HepG2 (cell line): ENCODE results near the gene ANKRD1. TPM values are rescaled to one million over a fixed set of nuclear protein-coding genes. Genes with fewer than 3 reads are reported as not detected.
A peak's percentile ranks its signal among the peaks of the same experiment; 100 is the strongest.

Experiments used
- EHMT2 ChIP-seq: fragments of 200-600 bp; sonication (generic); IDR thresholded peaks from 2 replicates; pipeline ENCODE4 v1.7.0; 2017; ENCODE audit warnings: antibody characterized with exemption, low read depth, low read length, borderline replicate concordance
- ETV6 ChIP-seq: sonication (generic); formaldehyde crosslinking; conservative IDR thresholded peaks from 2 replicates; pipeline ENCODE4 v1.4.0; 2020; ENCODE audit warnings: missing genetic modification reagents
- JUNB ChIP-seq: sonication (generic); formaldehyde crosslinking; IDR thresholded peaks from 2 replicates; pipeline ENCODE4 v1.8.0; 2022; ENCODE audit warnings: missing genetic modification reagents, mild to moderate bottlenecking, borderline replicate concordance
- KLF9 ChIP-seq: IDR thresholded peaks from 2 replicates; pipeline ENCODE4 v1.6.1; 2016; ENCODE audit warnings: low read depth
- MAFG ChIP-seq: sonication (generic); formaldehyde crosslinking; IDR thresholded peaks from 2 replicates; pipeline ENCODE4 v1.5.1; 2020; ENCODE audit warnings: mild to moderate bottlenecking, missing genetic modification reagents
- NFIC ChIP-seq: IDR thresholded peaks from 2 replicates; pipeline ENCODE4 v1.6.1; 2012; ENCODE audit warnings: mild to moderate bottlenecking, low read length, inconsistent platforms
- NFKBIZ ChIP-seq: IDR thresholded peaks from 2 replicates; pipeline ENCODE4 v1.6.1; 2018; ENCODE audit warnings: missing genetic modification reagents, missing compliant biosample characterization
- TCF12 ChIP-seq, 2 experiments: fragments of 450-650 bp in 1 of 2; sonication (generic) in 1 of 2; formaldehyde crosslinking in 1 of 2; IDR thresholded peaks; 2 replicates each; pipeline versions ENCODE4 v1.6.1 to v1.8.0; 2017 to 2022; ENCODE audit warnings: antibody characterized with exemption in 1 of 2, mild to moderate bottlenecking in 1 of 2, missing genetic modification reagents in 1 of 2, moderate library complexity in 1 of 2
- YY1 ChIP-seq: IDR thresholded peaks from 2 replicates; pipeline ENCODE4 v1.6.1; 2011; ENCODE audit warnings: low read length, low read depth, moderate library complexity, mild to moderate bottlenecking; ENCODE audit not compliant: insufficient read depth, insufficient replicate concordance
- ZFX ChIP-seq: sonication (generic); formaldehyde crosslinking; IDR thresholded peaks from 2 replicates; pipeline ENCODE4 v1.4.0; 2020; ENCODE audit warnings: mild to moderate bottlenecking, low read depth, missing genetic modification reagents, moderate library complexity
- ZNF777 ChIP-seq: sonication (generic); formaldehyde crosslinking; IDR thresholded peaks from 2 replicates; pipeline ENCODE4 v1.4.0; 2020; ENCODE audit warnings: missing genetic modification reagents
- polyA plus RNA-seq, 8 experiments: library from polyadenylated mRNA; depleted of rRNA in 3 of 8; stranded (reverse) in 7 of 8; unstranded in 1 of 8; fragments of >200 nt; fragmentation: Illumina TruSeq in 4 of 8; extraction: Trizol in 4 of 8; gene quantifications; 2 replicates each; pipeline versions ENCODE4 v1.2.1 to v1.2.3, GENCODE V29; 2011 to 2016; ENCODE audit warnings: low read depth in 4 of 8, missing spikeins in 1 of 8, mixed read lengths in 1 of 8; ENCODE audit not compliant: insufficient read depth in 1 of 8
- total RNA-seq, 5 experiments: library from RNA; depleted of rRNA; stranded (reverse); fragments of >200 nt; fragmentation: Illumina TruSeq; extraction: Trizol; gene quantifications; 2 replicates each; pipeline ENCODE4 v1.2.3, GENCODE V29; 2016; ENCODE audit warnings: low read depth in 1 of 5
- TF ChIP-seq, protein P1 (sequence below): sonication (generic); formaldehyde crosslinking; IDR thresholded peaks from 2 replicates; pipeline ENCODE4 v1.4.0; 2020; ENCODE audit warnings: missing genetic modification reagents
- TF ChIP-seq, protein P2 (sequence below): sonication (generic); formaldehyde crosslinking; IDR thresholded peaks from 2 replicates; pipeline ENCODE4 v1.4.0; 2020; ENCODE audit warnings: missing genetic modification reagents
- TF ChIP-seq, protein P3 (sequence below): sonication (generic); formaldehyde crosslinking; IDR thresholded peaks from 2 replicates; pipeline ENCODE4 v1.9.0; 2021; ENCODE audit warnings: missing genetic modification reagents, borderline replicate concordance
- TF ChIP-seq, protein P4 (sequence below): sonication (generic); formaldehyde crosslinking; IDR thresholded peaks from 2 replicates; pipeline ENCODE4 v1.4.0; 2020; ENCODE audit warnings: missing genetic modification reagents, mild to moderate bottlenecking, borderline replicate concordance
- TF ChIP-seq, protein P5 (sequence below): sonication (generic); formaldehyde crosslinking; IDR thresholded peaks from 2 replicates; pipeline ENCODE4 v1.9.0; 2022; ENCODE audit warnings: low read depth, missing genetic modification reagents

Gene ANKRD1
- total and polyA plus RNA-seq, 2 of the 13 experiments (the other 11 are each of a cell fraction or from before 2014, with no cell fraction given) = 19.4 to 41.8 TPM

DNA sequence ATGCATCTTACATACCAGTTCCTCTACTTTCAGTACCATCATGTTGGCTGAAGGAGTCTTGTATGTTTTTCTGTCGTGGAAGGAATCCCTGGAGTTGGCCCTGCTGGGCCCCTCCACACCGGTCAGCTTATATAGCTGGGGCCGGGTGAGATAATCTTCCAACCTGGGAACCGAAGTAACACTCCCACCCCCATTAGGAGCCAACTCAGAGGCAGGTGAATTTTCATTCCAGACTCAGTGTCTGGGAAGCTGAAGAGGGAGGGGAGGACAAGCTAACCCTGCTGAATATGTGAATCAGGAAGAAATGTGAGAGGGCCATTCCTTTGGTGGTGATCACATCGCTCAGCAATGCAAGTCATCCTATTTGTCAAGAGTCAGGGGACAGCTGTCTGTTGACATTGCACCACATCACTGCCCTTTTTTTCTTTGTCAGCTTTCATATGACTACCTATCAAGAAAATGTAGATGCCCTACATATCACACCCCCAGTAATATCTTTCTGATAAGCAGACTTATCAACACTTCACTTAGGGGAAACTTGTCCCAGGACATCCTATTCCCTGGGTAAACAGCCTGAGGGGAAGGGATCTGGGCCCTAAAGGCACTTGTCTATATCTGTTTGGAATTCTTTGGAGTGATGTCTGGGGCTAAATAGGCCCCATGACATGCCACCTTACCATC, at the start of gene ANKRD1 (continued):
- TF ChIP-seq JUNB (CRISPR knock-in tag) = peak; percentile 96
- peak; percentile 26; the same call in 1 of the 2 replicates for TF ChIP-seq ZFX (CRISPR knock-in tag)
- TF ChIP-seq ETV6 (CRISPR knock-in tag) = 0 out of 2 replicates have a peak, but pooled peaks have one; percentile 43
- TF ChIP-seq, protein P1, sequence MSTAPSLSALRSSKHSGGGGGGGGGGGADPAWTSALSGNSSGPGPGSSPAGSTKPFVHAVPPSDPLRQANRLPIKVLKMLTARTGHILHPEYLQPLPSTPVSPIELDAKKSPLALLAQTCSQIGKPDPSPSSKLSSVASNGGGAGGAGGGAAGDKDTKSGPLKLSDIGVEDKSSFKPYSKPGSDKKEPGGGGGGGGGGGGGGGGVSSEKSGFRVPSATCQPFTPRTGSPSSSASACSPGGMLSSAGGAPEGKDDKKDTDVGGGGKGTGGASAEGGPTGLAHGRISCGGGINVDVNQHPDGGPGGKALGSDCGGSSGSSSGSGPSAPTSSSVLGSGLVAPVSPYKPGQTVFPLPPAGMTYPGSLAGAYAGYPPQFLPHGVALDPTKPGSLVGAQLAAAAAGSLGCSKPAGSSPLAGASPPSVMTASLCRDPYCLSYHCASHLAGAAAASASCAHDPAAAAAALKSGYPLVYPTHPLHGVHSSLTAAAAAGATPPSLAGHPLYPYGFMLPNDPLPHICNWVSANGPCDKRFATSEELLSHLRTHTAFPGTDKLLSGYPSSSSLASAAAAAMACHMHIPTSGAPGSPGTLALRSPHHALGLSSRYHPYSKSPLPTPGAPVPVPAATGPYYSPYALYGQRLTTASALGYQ (CRISPR knock-in tag) = peak; percentile 63; the same call in 1 of the 2 replicates
- TF ChIP-seq, protein P2, sequence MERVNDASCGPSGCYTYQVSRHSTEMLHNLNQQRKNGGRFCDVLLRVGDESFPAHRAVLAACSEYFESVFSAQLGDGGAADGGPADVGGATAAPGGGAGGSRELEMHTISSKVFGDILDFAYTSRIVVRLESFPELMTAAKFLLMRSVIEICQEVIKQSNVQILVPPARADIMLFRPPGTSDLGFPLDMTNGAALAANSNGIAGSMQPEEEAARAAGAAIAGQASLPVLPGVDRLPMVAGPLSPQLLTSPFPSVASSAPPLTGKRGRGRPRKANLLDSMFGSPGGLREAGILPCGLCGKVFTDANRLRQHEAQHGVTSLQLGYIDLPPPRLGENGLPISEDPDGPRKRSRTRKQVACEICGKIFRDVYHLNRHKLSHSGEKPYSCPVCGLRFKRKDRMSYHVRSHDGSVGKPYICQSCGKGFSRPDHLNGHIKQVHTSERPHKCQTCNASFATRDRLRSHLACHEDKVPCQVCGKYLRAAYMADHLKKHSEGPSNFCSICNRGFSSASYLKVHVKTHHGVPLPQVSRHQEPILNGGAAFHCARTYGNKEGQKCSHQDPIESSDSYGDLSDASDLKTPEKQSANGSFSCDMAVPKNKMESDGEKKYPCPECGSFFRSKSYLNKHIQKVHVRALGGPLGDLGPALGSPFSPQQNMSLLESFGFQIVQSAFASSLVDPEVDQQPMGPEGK (CRISPR knock-in tag) = peak; percentile 78
- TF ChIP-seq YY1 = no peak
- peak; percentile 58 for TF ChIP-seq NFIC
- TF ChIP-seq NFKBIZ = 0 out of 2 replicates have a peak, but pooled peaks have one; percentile 39
- TF ChIP-seq EHMT2 = peak; percentile 39; the same call in 1 of the 2 replicates
- TF ChIP-seq, protein P3, sequence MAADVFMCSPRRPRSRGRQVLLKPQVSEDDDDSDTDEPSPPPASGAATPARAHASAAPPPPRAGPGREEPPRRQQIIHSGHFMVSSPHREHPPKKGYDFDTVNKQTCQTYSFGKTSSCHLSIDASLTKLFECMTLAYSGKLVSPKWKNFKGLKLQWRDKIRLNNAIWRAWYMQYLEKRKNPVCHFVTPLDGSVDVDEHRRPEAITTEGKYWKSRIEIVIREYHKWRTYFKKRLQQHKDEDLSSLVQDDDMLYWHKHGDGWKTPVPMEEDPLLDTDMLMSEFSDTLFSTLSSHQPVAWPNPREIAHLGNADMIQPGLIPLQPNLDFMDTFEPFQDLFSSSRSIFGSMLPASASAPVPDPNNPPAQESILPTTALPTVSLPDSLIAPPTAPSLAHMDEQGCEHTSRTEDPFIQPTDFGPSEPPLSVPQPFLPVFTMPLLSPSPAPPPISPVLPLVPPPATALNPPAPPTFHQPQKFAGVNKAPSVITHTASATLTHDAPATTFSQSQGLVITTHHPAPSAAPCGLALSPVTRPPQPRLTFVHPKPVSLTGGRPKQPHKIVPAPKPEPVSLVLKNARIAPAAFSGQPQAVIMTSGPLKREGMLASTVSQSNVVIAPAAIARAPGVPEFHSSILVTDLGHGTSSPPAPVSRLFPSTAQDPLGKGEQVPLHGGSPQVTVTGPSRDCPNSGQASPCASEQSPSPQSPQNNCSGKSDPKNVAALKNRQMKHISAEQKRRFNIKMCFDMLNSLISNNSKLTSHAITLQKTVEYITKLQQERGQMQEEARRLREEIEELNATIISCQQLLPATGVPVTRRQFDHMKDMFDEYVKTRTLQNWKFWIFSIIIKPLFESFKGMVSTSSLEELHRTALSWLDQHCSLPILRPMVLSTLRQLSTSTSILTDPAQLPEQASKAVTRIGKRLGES (CRISPR knock-in tag) = no peak
- TF ChIP-seq KLF9 = no peak
- no peak for TF ChIP-seq TCF12 (IDR thresholded peaks at IDR 0.05)
- TF ChIP-seq TCF12 (CRISPR knock-in tag; IDR thresholded peaks at IDR 0.05) = no peak
- TF ChIP-seq, protein P4, sequence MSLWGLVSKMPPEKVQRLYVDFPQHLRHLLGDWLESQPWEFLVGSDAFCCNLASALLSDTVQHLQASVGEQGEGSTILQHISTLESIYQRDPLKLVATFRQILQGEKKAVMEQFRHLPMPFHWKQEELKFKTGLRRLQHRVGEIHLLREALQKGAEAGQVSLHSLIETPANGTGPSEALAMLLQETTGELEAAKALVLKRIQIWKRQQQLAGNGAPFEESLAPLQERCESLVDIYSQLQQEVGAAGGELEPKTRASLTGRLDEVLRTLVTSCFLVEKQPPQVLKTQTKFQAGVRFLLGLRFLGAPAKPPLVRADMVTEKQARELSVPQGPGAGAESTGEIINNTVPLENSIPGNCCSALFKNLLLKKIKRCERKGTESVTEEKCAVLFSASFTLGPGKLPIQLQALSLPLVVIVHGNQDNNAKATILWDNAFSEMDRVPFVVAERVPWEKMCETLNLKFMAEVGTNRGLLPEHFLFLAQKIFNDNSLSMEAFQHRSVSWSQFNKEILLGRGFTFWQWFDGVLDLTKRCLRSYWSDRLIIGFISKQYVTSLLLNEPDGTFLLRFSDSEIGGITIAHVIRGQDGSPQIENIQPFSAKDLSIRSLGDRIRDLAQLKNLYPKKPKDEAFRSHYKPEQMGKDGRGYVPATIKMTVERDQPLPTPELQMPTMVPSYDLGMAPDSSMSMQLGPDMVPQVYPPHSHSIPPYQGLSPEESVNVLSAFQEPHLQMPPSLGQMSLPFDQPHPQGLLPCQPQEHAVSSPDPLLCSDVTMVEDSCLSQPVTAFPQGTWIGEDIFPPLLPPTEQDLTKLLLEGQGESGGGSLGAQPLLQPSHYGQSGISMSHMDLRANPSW = peak; percentile 53; the same call in 1 of the 2 replicates
- no peak for TF ChIP-seq ZNF777 (CRISPR knock-in tag)
- TF ChIP-seq, protein P5, sequence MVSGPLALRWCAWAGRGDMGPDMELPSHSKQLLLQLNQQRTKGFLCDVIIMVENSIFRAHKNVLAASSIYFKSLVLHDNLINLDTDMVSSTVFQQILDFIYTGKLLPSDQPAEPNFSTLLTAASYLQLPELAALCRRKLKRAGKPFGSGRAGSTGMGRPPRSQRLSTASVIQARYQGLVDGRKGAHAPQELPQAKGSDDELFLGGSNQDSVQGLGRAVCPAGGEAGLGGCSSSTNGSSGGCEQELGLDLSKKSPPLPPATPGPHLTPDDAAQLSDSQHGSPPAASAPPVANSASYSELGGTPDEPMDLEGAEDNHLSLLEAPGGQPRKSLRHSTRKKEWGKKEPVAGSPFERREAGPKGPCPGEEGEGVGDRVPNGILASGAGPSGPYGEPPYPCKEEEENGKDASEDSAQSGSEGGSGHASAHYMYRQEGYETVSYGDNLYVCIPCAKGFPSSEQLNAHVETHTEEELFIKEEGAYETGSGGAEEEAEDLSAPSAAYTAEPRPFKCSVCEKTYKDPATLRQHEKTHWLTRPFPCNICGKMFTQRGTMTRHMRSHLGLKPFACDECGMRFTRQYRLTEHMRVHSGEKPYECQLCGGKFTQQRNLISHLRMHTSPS (CRISPR knock-in tag) = peak; percentile 49; the same call in 1 of the 2 replicates
- TF ChIP-seq MAFG (CRISPR knock-in tag) = no peak
